ENCODE results near the gene ZXDC.

ZXDC gene

DNA sequence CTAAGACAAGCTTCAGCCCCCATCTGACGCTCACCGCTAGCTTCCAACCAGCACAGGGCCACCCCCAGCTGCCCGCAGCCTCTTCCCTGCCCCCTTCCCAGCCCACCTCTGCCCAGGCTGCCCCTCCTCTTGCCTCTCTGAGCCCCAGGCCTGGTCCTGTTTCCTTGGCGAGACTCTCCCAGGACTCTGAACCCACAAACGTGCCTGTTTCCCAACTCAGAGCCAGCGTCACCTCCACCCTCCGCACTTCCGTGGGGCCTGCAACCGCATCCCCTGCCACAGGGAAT lies 35.0 kb downstream of the ZXDC start:
- TF ChIP-seq, protein P1, sequence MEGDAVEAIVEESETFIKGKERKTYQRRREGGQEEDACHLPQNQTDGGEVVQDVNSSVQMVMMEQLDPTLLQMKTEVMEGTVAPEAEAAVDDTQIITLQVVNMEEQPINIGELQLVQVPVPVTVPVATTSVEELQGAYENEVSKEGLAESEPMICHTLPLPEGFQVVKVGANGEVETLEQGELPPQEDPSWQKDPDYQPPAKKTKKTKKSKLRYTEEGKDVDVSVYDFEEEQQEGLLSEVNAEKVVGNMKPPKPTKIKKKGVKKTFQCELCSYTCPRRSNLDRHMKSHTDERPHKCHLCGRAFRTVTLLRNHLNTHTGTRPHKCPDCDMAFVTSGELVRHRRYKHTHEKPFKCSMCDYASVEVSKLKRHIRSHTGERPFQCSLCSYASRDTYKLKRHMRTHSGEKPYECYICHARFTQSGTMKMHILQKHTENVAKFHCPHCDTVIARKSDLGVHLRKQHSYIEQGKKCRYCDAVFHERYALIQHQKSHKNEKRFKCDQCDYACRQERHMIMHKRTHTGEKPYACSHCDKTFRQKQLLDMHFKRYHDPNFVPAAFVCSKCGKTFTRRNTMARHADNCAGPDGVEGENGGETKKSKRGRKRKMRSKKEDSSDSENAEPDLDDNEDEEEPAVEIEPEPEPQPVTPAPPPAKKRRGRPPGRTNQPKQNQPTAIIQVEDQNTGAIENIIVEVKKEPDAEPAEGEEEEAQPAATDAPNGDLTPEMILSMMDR (conservative IDR thresholded peaks at IDR 0.05), result no peak
- no peak overlapping the region for H3K27ac ChIP-seq

DNA sequence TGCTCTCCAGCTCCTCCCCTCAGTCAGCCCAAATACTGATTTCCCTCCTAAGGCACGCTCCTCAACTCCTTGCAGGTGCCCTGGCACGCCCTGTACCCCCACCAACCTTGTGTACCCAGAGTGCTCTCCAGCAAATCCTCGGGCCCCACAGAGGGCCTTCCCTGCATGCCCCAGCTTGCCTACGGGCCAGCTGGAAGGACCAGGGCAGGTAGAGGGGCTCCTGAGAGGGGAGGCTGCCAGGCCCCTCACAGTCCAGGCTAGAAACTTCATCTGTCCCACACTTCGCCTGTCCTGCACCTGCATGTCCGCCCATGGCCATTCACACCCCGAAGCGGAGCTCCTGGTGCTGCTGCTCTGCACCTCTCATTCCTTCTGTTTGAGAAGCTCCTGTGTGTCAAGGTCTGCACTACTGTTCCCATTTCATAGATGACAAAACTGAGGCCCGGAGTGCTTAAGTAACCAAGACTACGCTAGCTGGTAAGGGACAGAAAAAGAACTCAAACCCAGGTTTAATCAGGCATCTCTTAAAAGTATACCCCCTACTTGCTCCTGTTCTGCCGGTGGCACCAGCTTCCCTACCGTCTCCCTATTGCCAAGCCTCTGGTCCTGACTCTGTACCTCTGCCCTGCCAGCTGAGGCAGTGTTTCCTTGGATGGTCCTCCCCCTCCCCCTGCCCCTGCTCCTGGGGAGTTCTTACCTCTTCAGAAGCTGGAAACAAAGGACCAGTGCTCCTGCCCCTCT lies 35.6 kb downstream of the ZXDC start:
- no peak overlapping the region for H3K27ac ChIP-seq
- TF ChIP-seq, protein P1 (conservative IDR thresholded peaks at IDR 0.05), result no peak

DNA sequence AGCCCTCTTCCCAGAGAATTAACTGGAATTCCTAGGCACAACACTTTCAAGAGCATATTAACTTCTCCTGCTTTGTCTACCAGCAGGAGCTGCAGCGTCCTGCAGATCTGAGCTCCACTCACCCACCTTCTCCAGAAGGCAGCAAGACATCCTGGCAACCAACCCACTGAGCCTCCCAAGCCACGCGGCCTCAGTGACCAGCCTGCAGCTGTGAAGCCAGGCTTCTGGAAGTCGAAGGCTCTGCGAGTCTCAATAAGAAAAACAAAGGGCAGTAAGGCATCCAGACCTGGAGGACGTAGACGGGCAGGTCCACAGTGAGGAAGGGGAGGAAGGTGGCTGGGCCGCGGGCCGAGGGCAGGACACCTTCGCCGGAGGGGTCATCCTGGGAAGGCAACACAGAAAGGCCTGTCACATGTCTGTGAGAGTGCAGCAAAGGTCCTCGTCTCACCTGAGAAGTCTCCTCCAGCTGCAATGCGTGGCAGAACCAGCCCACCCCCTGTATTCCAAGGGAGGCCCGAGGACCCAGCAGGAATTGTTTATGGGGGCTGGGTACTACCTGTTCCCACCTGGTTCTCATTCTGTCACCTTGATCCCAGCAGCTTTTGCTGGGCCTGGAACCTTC lies 36.2 kb downstream of the ZXDC start:
- H3K27ac ChIP-seq, result no peak overlapping the region
- TF ChIP-seq, protein P1 (conservative IDR thresholded peaks at IDR 0.05), result no peak

DNA sequence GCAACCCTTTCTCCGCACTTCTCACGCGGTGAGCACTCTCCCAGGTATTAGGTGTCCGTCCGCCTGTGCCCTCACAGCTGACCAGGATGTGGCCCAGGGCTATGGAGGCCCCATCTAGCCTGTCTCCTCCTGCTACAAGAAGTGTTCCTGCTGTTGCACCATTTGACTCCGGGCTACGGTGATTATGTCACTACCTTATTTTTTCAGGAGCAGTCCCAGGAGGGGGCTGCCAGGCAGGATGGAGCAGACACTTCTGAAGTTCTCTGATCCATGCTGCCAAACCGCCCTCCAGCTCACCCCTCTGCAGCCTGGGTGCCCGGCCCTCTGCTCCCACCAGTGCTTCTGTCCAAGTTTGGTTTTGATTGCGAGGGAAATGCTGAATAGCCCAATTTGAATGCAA lies 36.9 kb downstream of the ZXDC start:
- H3K27ac ChIP-seq, result no peak overlapping the region
- TF ChIP-seq, protein P1 (conservative IDR thresholded peaks at IDR 0.05), result no peak

DNA sequence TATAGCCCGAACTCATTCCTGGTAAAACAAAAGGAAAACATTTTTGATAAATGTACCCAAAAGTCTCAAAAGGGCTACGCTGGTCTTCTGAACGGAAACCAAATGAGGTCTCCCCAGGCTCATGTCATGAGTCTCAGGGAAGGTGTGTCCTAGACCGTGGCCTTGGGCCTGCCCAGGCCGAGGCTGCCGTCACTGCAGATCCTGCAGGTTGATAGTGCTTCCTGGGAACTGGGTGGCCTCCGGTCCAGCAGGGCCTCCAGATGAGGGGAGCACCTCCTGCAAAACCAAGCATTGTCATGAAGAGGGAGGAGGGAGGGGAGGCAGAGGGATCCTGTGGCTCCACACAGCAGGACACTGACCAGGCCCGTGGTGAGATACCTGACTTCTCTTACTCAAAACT lies 37.5 kb downstream of the ZXDC start:
- H3K27ac ChIP-seq, result no peak overlapping the region
- TF ChIP-seq, protein P1 (conservative IDR thresholded peaks at IDR 0.05), result no peak

DNA sequence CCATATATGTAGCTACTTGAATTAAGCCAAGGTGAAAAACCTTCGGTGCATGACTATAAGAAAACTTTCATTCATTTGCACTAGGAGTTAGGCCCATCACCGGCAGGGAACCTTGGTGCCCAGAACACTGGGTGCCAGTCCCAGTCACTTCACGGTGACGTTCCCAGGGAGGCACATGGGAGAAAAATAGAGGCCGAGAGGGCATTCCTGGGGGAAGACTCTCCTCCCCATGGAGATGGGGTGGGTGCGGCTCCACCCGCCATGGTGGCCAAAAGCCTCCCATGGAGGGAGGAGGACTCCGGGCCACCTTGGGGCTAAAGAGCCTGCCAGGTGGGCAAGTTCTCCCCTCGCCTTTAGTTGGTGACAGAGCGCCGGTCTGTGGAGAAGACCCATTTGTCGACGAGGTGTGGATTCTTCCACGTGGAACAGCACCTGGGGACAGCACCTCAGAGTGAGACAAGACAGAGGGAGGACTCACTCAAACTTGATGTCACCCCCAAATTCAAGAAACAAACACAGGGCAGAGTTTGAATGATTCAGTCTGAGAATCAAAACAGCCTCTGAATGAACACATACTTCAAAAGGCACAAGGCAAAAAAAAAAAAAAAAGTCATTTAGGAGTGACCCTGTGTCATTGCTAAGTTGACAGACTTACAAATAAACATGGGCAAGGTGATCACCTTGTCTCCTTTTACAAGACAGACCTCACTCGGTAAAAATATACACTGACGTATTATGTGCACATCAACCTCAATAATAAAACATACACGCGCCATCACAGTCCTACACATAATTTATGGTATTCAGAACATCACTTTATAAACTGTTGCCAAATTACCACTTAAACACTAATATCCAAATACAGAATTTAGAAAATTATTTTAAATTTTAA lies 38.6 kb downstream of the ZXDC start:
- H3K27ac ChIP-seq, result no peak overlapping the region
- TF ChIP-seq, protein P1 (conservative IDR thresholded peaks at IDR 0.05), result no peak

Data from VCaP (cell line).